Esophagus squamous epithelium (tissue), 4 donors: ENCODE data around the gene LMX1B.

Source experiments
- POLR2A ChIP-seq, 4 donors: fragments of 450-650 bp; IDR thresholded peaks; one replicate each; pipeline ENCODE4 v1.6.1; 2017; ENCODE audit warnings: antibody characterized with exemption in 4 of 4, mild to moderate bottlenecking in 4 of 4, moderate library complexity in 3 of 4
- TF ChIP-seq, protein P1 (sequence below), 6 experiments: fragments of 450-650 bp in 4 of 6; fragments of 200-600 bp in 2 of 6; sonication (generic) in 2 of 6; IDR thresholded peaks; one replicate each; pipeline ENCODE4 v1.5.1; 2016 to 2019; ENCODE audit warnings: antibody characterized with exemption in 6 of 6, mild to moderate bottlenecking in 4 of 6, moderate library complexity in 4 of 6

DNA sequence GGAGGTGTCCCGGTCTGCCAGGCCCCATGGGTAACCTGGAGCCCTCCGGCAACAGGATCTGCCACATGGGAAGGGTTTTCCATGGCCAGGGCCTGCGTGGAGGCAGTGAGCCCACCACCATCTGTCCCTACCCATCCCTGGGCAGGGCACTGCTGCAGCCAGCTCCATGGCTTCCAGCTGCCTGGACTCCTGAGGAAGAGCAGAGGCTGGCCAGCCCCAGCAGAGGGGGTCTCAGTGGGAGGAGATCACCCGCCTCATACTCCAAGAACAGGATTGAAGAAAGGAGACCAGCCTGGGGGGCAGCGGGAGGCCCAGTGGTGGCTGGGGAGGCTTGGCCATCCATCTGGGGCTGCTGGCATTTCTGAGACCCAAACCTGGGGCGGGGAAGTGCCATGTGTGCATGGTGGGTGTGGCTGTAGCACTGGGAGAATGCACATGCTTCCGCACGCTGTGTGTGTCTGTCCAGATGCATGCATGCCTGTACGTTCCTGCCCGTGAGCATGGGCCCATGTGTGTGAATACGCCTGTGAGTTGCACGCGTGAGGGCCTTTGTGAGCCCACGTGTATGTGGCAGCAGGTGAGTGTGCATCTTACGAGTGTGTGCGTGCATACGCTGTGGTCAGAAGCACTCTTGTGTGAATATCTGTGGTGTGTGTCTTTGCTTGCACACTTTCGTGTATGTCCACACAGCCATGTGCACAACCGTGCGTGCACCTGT, 78.5 kb downstream of the LMX1B start:
- TF ChIP-seq, protein P1, sequence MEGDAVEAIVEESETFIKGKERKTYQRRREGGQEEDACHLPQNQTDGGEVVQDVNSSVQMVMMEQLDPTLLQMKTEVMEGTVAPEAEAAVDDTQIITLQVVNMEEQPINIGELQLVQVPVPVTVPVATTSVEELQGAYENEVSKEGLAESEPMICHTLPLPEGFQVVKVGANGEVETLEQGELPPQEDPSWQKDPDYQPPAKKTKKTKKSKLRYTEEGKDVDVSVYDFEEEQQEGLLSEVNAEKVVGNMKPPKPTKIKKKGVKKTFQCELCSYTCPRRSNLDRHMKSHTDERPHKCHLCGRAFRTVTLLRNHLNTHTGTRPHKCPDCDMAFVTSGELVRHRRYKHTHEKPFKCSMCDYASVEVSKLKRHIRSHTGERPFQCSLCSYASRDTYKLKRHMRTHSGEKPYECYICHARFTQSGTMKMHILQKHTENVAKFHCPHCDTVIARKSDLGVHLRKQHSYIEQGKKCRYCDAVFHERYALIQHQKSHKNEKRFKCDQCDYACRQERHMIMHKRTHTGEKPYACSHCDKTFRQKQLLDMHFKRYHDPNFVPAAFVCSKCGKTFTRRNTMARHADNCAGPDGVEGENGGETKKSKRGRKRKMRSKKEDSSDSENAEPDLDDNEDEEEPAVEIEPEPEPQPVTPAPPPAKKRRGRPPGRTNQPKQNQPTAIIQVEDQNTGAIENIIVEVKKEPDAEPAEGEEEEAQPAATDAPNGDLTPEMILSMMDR (IDR thresholded peaks at IDR 0.05): no peak
- no peak for TF ChIP-seq POLR2A (IDR thresholded peaks at IDR 0.05)
